Measurements from ENCODE around the gene CDC6. TPM values are rescaled to one million over a fixed set of nuclear protein-coding genes. Genes with fewer than 3 reads are reported as not detected.

Gene CDC6
- total and polyA plus RNA-seq, 2 experiments from 2014 or later: 7.7 to 20.1 TPM

- Histone ChIP-seq H3K27ac (no peak overlapping the region), H3K36me3 (no peaks in the 10 kb centered on the region), H3K4me3 (peak overlapping the region; percentile 60), H3K27me3 (no peaks in the 10 kb centered on the region), H3K4me1 (ENCODE audit: low read depth) (peaks cover 73% of the 10 kb centered on the region), H3K9me3 (ENCODE audit: low read depth) (no peaks in the 10 kb centered on the region)
- TF ChIP-seq CTCF (IDR thresholded peaks at IDR 0.05; ENCODE audit: low read depth, low read length): peak; percentile 24
- no peak for DNase-seq (ENCODE audit: low read depth in 1 of 2, low spot score in 1 of 2)
These were observed 31.2 kb downstream of the CDC6 start for GRCh38 chr17:40318830-40319391.

GRCh38 chr17:40319651-40320540 is 32.2 kb downstream of the CDC6 start:
- DNase-seq (ENCODE audit: low read depth in 1 of 2, low spot score in 1 of 2): no peak
- peaks cover 64% of the 10 kb centered on the region for H3K4me1 ChIP-seq (ENCODE audit: low read depth)
- no peak overlapping the region for H3K27ac ChIP-seq
- no peaks in the 10 kb centered on the region for H3K36me3 ChIP-seq
- H3K4me3 ChIP-seq: no peak overlapping the region
- no peaks in the 10 kb centered on the region for H3K27me3 ChIP-seq
- TF ChIP-seq CTCF (IDR thresholded peaks at IDR 0.05; ENCODE audit: low read depth, low read length): no peak
- H3K9me3 ChIP-seq (ENCODE audit: low read depth): no peaks in the 10 kb centered on the region

GRCh38 chr17:40320756-40321523 is 33.3 kb downstream of the CDC6 start:
- TF ChIP-seq CTCF (IDR thresholded peaks at IDR 0.05; ENCODE audit: low read depth, low read length): no peak
- Histone ChIP-seq H3K27me3 (no peaks in the 10 kb centered on the region), H3K9me3 (ENCODE audit: low read depth) (no peaks in the 10 kb centered on the region), H3K4me1 (ENCODE audit: low read depth) (peaks cover 59% of the 10 kb centered on the region), H3K4me3 (no peak overlapping the region), H3K36me3 (no peaks in the 10 kb centered on the region), H3K27ac (no peak overlapping the region)
- DNase-seq (ENCODE audit: low read depth in 1 of 2, low spot score in 1 of 2): peak in 1 of 2 donors; percentile 64

- DNase-seq (ENCODE audit: low read depth in 1 of 2, low spot score in 1 of 2): no peak
- Histone ChIP-seq H3K4me1 (ENCODE audit: low read depth) (peaks cover 57% of the 10 kb centered on the region), H3K36me3 (no peaks in the 10 kb centered on the region), H3K27me3 (no peaks in the 10 kb centered on the region), H3K9me3 (ENCODE audit: low read depth) (no peaks in the 10 kb centered on the region), H3K27ac (no peak overlapping the region), H3K4me3 (no peak overlapping the region)
- no peak for TF ChIP-seq CTCF (IDR thresholded peaks at IDR 0.05; ENCODE audit: low read depth, low read length)
These were observed 33.8 kb downstream of the CDC6 start for GRCh38 chr17:40321524-40321929.

GRCh38 chr17:40321961-40322357 is 34.3 kb downstream of the CDC6 start:
- no peaks in the 10 kb centered on the region for H3K9me3 ChIP-seq (ENCODE audit: low read depth)
- no peak overlapping the region for H3K27ac ChIP-seq
- H3K36me3 ChIP-seq: no peaks in the 10 kb centered on the region
- no peak for TF ChIP-seq CTCF (IDR thresholded peaks at IDR 0.05; ENCODE audit: low read depth, low read length)
- DNase-seq (ENCODE audit: low read depth in 1 of 2, low spot score in 1 of 2): no peak
- peaks cover 59% of the 10 kb centered on the region for H3K4me1 ChIP-seq (ENCODE audit: low read depth)
- H3K27me3 ChIP-seq: no peaks in the 10 kb centered on the region
- no peak overlapping the region for H3K4me3 ChIP-seq

Measured in cardiac muscle cell (in vitro differentiated cells and primary cell).